Glutamatergic neuron (in vitro differentiated cells): ENCODE results near the gene SCG5. TPM values are rescaled to one million over a fixed set of nuclear protein-coding genes. Genes with fewer than 3 reads are reported as not detected.

Experiments used
- DNase-seq: peaks from one replicate; pipeline ENCODE4 v3.0.0; 2022
- H3K27ac Mint-ChIP-seq: one replicate; pipeline ENCODE4 v1.8.0; 2020; ENCODE audit warnings: mild to moderate bottlenecking, mixed read lengths, inconsistent platforms; ENCODE audit not compliant: unreplicated experiment
- H3K27me3 Mint-ChIP-seq: one replicate; pipeline ENCODE4 v1.8.0; 2020; ENCODE audit warnings: mild to moderate bottlenecking, moderate library complexity, mixed read lengths, inconsistent platforms; ENCODE audit not compliant: unreplicated experiment
- H3K36me3 Mint-ChIP-seq: one replicate; pipeline ENCODE4 v1.8.0; 2020; ENCODE audit warnings: mild to moderate bottlenecking, mixed read lengths, inconsistent platforms; ENCODE audit not compliant: unreplicated experiment
- H3K4me1 Mint-ChIP-seq: one replicate; pipeline ENCODE4 v1.8.0; 2020; ENCODE audit warnings: mild to moderate bottlenecking, low read depth, mixed read lengths, inconsistent platforms; ENCODE audit not compliant: unreplicated experiment
- H3K4me3 Mint-ChIP-seq: one replicate; pipeline ENCODE4 v1.8.0; 2020; ENCODE audit warnings: mild to moderate bottlenecking, mixed read lengths, inconsistent platforms; ENCODE audit not compliant: unreplicated experiment
- H3K9me3 Mint-ChIP-seq: one replicate; pipeline ENCODE4 v1.8.0; 2020; ENCODE audit warnings: mild to moderate bottlenecking, moderate library complexity, mixed read lengths, inconsistent platforms; ENCODE audit not compliant: unreplicated experiment
- CTCF ChIP-seq: fragments of 200-600 bp; sonication (generic); IDR thresholded peaks from one replicate; pipeline ENCODE4 v1.5.0; 2021; ENCODE audit not compliant: partially characterized antibody, unreplicated experiment
- total RNA-seq: library from RNA; stranded (reverse); fragmentation: NEBNext Ultra II Directional; extraction: Animal tissue kit (Norgen Biotek cat#: 25700); gene quantifications from one replicate; pipeline ENCODE4 v1.2.1, GENCODE V29; 2021; ENCODE audit not compliant: unreplicated experiment

SCG5 gene
- total RNA-seq, 1 donor from 2014 or later: 46.0 TPM

GRCh38 chr15:32679298-32679690 is 37.8 kb downstream of the SCG5 start:
- H3K9me3 Mint-ChIP-seq: peaks cover 2% of the 10 kb centered on the region
- H3K36me3 Mint-ChIP-seq: no peaks in the 10 kb centered on the region
- DNase-seq: no peak
- H3K27ac Mint-ChIP-seq: no peak overlapping the region
- no peak overlapping the region for H3K4me3 Mint-ChIP-seq
- H3K4me1 Mint-ChIP-seq: peaks cover 13% of the 10 kb centered on the region
- H3K27me3 Mint-ChIP-seq: no peaks in the 10 kb centered on the region
- peak; percentile 33 for TF ChIP-seq CTCF

- TF ChIP-seq CTCF: no peak
- Mint-ChIP-seq H3K4me1 (peaks cover 2% of the 10 kb centered on the region), H3K36me3 (peaks cover 7% of the 10 kb centered on the region), H3K4me3 (no peak overlapping the region), H3K27ac (no peak overlapping the region), H3K27me3 (no peaks in the 10 kb centered on the region), H3K9me3 (no peaks in the 10 kb centered on the region)
- no peak for DNase-seq
Measured at GRCh38 chr15:32682569-32682968, 41.1 kb downstream of the SCG5 start.

GRCh38 chr15:32682977-32683630 is 41.6 kb downstream of the SCG5 start:
- Mint-ChIP-seq H3K27me3 (no peaks in the 10 kb centered on the region), H3K4me1 (no peaks in the 10 kb centered on the region), H3K9me3 (no peaks in the 10 kb centered on the region), H3K4me3 (no peak overlapping the region), H3K36me3 (peaks cover 7% of the 10 kb centered on the region), H3K27ac (no peak overlapping the region)
- no peak for TF ChIP-seq CTCF
- DNase-seq: no peak

- Mint-ChIP-seq H3K9me3 (no peaks in the 10 kb centered on the region), H3K27me3 (no peaks in the 10 kb centered on the region), H3K36me3 (peaks cover 7% of the 10 kb centered on the region), H3K27ac (no peak overlapping the region), H3K4me3 (no peak overlapping the region), H3K4me1 (no peaks in the 10 kb centered on the region)
- TF ChIP-seq CTCF: no peak
- no peak for DNase-seq
Measured at GRCh38 chr15:32683906-32684584, 42.5 kb downstream of the SCG5 start.

GRCh38 chr15:32685576-32685975 is 44.1 kb downstream of the SCG5 start:
- Mint-ChIP-seq H3K9me3 (no peaks in the 10 kb centered on the region), H3K36me3 (peaks cover 7% of the 10 kb centered on the region), H3K4me3 (no peak overlapping the region), H3K27ac (no peak overlapping the region), H3K27me3 (no peaks in the 10 kb centered on the region), H3K4me1 (no peaks in the 10 kb centered on the region)
- DNase-seq: no peak
- no peak for TF ChIP-seq CTCF
